Neural crest cell (in vitro differentiated cells): Measurements from ENCODE around the gene ACER3. TPM values are rescaled to one million over a fixed set of nuclear protein-coding genes. Genes with fewer than 3 reads are reported as not detected.

Experiments used
- DNase-seq: peaks from one replicate; pipeline ENCODE4 v3.0.0; 2021; ENCODE audit warnings: low read depth, mixed read lengths, low spot score
- H3K27ac Mint-ChIP-seq: one replicate; pipeline ENCODE4 v1.8.0; 2021; ENCODE audit warnings: mild to moderate bottlenecking, mixed read lengths; ENCODE audit not compliant: unreplicated experiment
- H3K27me3 Mint-ChIP-seq: 2 replicates; pipeline ENCODE4 v1.8.0; 2021; ENCODE audit warnings: low read depth, mild to moderate bottlenecking, mixed read lengths
- H3K36me3 Mint-ChIP-seq: 2 replicates; pipeline ENCODE4 v1.8.0; 2021; ENCODE audit warnings: low read depth, mild to moderate bottlenecking, mixed read lengths
- H3K4me1 Mint-ChIP-seq: 2 replicates; pipeline ENCODE4 v1.8.0; 2021; ENCODE audit warnings: mixed read lengths
- H3K4me3 Mint-ChIP-seq: one replicate; pipeline ENCODE4 v1.8.0; 2021; ENCODE audit warnings: mild to moderate bottlenecking, mixed read lengths
- H3K9me3 Mint-ChIP-seq: 2 replicates; pipeline ENCODE4 v1.8.0; 2021; ENCODE audit warnings: mixed read lengths
- CTCF ChIP-seq: fragments of 200-600 bp; sonication (generic); conservative IDR thresholded peaks from 2 replicates; pipeline ENCODE4 v1.5.0; 2021; ENCODE audit warnings: antibody characterized with exemption, mild to moderate bottlenecking
- total RNA-seq: library from RNA; stranded (reverse); gene quantifications from 2 replicates; pipeline ENCODE4 v1.2.1, GENCODE V29; 2021

Gene ACER3
- total RNA-seq, 1 donor from 2014 or later, result 19.0 TPM

- Mint-ChIP-seq H3K27ac (no peak overlapping the region), H3K9me3 (no peaks in the 10 kb centered on the region), H3K4me3 (no peak overlapping the region), H3K4me1 (peaks cover 12% of the 10 kb centered on the region), H3K27me3 (no peaks in the 10 kb centered on the region), H3K36me3 (no peaks in the 10 kb centered on the region)
- TF ChIP-seq CTCF, result peak; percentile 91
- DNase-seq, result peak; percentile 61
These were observed 59.4 kb downstream of the ACER3 start for GRCh38 chr11:76919887-76920746.

GRCh38 chr11:76927160-76927559 lies 66.4 kb downstream of the ACER3 start:
- TF ChIP-seq CTCF, result no peak
- Mint-ChIP-seq H3K4me1 (no peaks in the 10 kb centered on the region), H3K27ac (no peak overlapping the region), H3K27me3 (no peaks in the 10 kb centered on the region), H3K4me3 (no peak overlapping the region), H3K9me3 (no peaks in the 10 kb centered on the region), H3K36me3 (peaks cover 20% of the 10 kb centered on the region)
- DNase-seq, result no peak

DNA sequence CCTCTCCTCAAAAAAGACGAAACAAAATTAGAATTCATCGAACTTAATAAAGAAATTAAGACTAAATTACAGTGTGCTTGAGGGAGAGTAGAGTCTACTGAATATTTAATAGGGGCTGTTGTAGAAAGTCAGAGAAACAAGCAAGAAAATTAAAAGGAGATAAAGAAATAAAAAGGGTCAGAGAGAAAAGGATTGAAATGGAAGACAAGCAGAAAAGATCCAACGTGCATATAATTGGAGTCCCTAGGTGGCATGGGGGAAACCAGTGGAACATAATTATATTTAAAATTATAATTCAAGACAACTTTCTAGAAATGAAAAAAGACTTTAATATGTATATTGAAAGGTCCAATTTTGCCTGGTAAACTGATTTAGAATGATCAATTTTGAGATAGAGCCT lies 74.3 kb downstream of the ACER3 start:
- Mint-ChIP-seq H3K4me3 (no peak overlapping the region), H3K27me3 (no peaks in the 10 kb centered on the region), H3K36me3 (peaks cover 36% of the 10 kb centered on the region), H3K4me1 (no peaks in the 10 kb centered on the region), H3K27ac (no peak overlapping the region), H3K9me3 (peaks cover 10% of the 10 kb centered on the region)
- TF ChIP-seq CTCF, result no peak
- DNase-seq, result no peak

GRCh38 chr11:76939219-76939631 lies 78.5 kb downstream of the ACER3 start:
- TF ChIP-seq CTCF, result no peak
- peaks cover 36% of the 10 kb centered on the region for H3K36me3 Mint-ChIP-seq
- no peak overlapping the region for H3K27ac Mint-ChIP-seq
- H3K4me3 Mint-ChIP-seq, result no peak overlapping the region
- H3K9me3 Mint-ChIP-seq, result peaks cover 22% of the 10 kb centered on the region
- no peaks in the 10 kb centered on the region for H3K27me3 Mint-ChIP-seq
- H3K4me1 Mint-ChIP-seq, result no peaks in the 10 kb centered on the region
- DNase-seq, result no peak

DNA sequence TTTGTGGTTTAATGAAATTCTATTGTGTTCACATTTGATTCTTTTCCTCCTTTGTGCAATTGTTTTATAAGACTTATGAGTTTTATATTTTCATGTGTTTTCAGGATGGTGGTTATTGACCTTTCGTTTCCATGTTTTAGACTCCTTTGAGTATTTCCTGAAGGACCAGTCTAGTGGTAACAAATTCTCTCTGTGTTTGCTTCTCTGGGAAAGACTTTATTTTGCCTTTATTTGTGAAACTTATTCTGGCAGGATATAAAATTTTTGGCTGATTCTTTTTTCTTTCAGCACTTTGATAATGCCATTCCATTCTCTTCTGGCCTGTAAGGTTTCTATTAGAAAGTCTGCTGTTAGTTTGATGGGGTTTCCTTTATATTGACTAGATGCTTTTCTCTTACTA lies 83.5 kb downstream of the ACER3 start:
- Mint-ChIP-seq H3K4me1 (no peaks in the 10 kb centered on the region), H3K27ac (no peak overlapping the region), H3K9me3 (peaks cover 17% of the 10 kb centered on the region), H3K27me3 (no peaks in the 10 kb centered on the region), H3K36me3 (peaks cover 24% of the 10 kb centered on the region), H3K4me3 (no peak overlapping the region)
- no peak for TF ChIP-seq CTCF
- DNase-seq, result no peak
